Measurements from ENCODE around the gene KIAA1217. TPM values are rescaled to one million over a fixed set of nuclear protein-coding genes. Genes with fewer than 3 reads are reported as not detected.

Gene KIAA1217
- total RNA-seq, 1 experiment from 2014 or later, result 7.8 TPM

GRCh38 chr10:24346877-24347519 lies 138.1 kb downstream of the KIAA1217 start:
- no TSS peak for BruUV-seq (replicated peaks)
- Histone ChIP-seq H3K36me3 (ENCODE audit: control insufficient read depth in 1 of 2, insufficient read depth in 2 of 2, low read length in 2 of 2) (no peaks in the 10 kb centered on the region), H4K20me1 (ENCODE audit: insufficient read depth) (no peaks in the 10 kb centered on the region), H3K27me3 (ENCODE audit: insufficient read depth, low read length) (peaks cover 21% of the 10 kb centered on the region), H3K4me3 (replicated peaks in 1 of 2; ENCODE audit: low read depth in 1 of 2, low read length in 2 of 2) (no peak overlapping the region), H3K9me3 (ENCODE audit: control insufficient read depth in 1 of 2, insufficient read depth in 1 of 2, low read depth in 1 of 2, low read length in 2 of 2) (no peaks in the 10 kb centered on the region), H3K9me2 (ENCODE audit: insufficient read depth) (no peaks in the 10 kb centered on the region), H3K79me2 (ENCODE audit: insufficient read depth, low read length) (no peaks in the 10 kb centered on the region), H3K27ac (ENCODE audit: low read depth, low read length) (no peak overlapping the region), H2AFZ (ENCODE audit: low read depth, low read length, poor library complexity, severe bottlenecking) (no peak overlapping the region), H3K4me1 (ENCODE audit: control insufficient read depth in 1 of 2, insufficient read depth in 2 of 2, low read length in 2 of 2) (no peaks in the 10 kb centered on the region), H3K4me2 (ENCODE audit: low read length) (no peak overlapping the region), H3K9ac (ENCODE audit: low read length) (no peak overlapping the region)
- intact Hi-C loops (cut with micrococcal nuclease), result no loop called here
- RAD21 ChIA-PET (ENCODE audit: low non-redundant PET in 1 of 2, low total read pairs in 2 of 2, uncharacterized antibody in 2 of 2, unreplicated experiment in 2 of 2), result no interaction called here
- POLR2A ChIA-PET, result no interaction called here
- CTCF ChIA-PET, result no interaction called here
- TF ChIP-seq EZH2phosphoT487 (IDR thresholded peaks at IDR 0.05; ENCODE audit: borderline replicate concordance) (no peak), YY1 (IDR thresholded peaks at IDR 0.05; ENCODE audit: extremely low read depth, insufficient replicate concordance, low read depth, low read length) (no peak), ELF1 (IDR thresholded peaks at IDR 0.05; ENCODE audit: borderline replicate concordance, low read depth) (no peak), POLR2A (IDR thresholded peaks at IDR 0.05; ENCODE audit: borderline replicate concordance, extremely low read depth, insufficient read depth, insufficient read length) (no peak), ZNF274 (IDR thresholded peaks at IDR 0.05; ENCODE audit: low read depth, low read length) (no peak), TCF7L2 (IDR thresholded peaks at IDR 0.05; ENCODE audit: borderline replicate concordance, extremely low read depth, insufficient read depth, insufficient read length) (no peak), SIN3A (IDR thresholded peaks at IDR 0.05; ENCODE audit: low read depth) (no peak), EZH2 (IDR thresholded peaks at IDR 0.05) (no peak), REST (IDR thresholded peaks at IDR 0.05; ENCODE audit: low read depth) (no peak), FOSL1 (IDR thresholded peaks at IDR 0.05; ENCODE audit: low read depth) (no peak), CEBPB (IDR thresholded peaks at IDR 0.05; ENCODE audit: low read depth) (no peak), SRF (IDR thresholded peaks at IDR 0.05; ENCODE audit: low read depth) (no peak), MAX (IDR thresholded peaks at IDR 0.05) (no peak), JUND (IDR thresholded peaks at IDR 0.05) (no peak), POLR2AphosphoS5 (IDR thresholded peaks at IDR 0.05; ENCODE audit: low read depth, low read length) (no peak)
- TF ChIP-seq, protein P1, sequence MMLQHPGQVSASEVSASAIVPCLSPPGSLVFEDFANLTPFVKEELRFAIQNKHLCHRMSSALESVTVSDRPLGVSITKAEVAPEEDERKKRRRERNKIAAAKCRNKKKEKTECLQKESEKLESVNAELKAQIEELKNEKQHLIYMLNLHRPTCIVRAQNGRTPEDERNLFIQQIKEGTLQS (IDR thresholded peaks at IDR 0.05), result no peak
- TF ChIP-seq, protein P2, sequence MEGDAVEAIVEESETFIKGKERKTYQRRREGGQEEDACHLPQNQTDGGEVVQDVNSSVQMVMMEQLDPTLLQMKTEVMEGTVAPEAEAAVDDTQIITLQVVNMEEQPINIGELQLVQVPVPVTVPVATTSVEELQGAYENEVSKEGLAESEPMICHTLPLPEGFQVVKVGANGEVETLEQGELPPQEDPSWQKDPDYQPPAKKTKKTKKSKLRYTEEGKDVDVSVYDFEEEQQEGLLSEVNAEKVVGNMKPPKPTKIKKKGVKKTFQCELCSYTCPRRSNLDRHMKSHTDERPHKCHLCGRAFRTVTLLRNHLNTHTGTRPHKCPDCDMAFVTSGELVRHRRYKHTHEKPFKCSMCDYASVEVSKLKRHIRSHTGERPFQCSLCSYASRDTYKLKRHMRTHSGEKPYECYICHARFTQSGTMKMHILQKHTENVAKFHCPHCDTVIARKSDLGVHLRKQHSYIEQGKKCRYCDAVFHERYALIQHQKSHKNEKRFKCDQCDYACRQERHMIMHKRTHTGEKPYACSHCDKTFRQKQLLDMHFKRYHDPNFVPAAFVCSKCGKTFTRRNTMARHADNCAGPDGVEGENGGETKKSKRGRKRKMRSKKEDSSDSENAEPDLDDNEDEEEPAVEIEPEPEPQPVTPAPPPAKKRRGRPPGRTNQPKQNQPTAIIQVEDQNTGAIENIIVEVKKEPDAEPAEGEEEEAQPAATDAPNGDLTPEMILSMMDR (IDR thresholded peaks at IDR 0.05 in 2 of 3, conservative IDR thresholded peaks at IDR 0.05 in 1 of 3; ENCODE audit: borderline replicate concordance in 1 of 3, insufficient read depth in 1 of 3, low read depth in 2 of 3, low read length in 2 of 3), result no peak
- TF ChIP-seq, protein P3, sequence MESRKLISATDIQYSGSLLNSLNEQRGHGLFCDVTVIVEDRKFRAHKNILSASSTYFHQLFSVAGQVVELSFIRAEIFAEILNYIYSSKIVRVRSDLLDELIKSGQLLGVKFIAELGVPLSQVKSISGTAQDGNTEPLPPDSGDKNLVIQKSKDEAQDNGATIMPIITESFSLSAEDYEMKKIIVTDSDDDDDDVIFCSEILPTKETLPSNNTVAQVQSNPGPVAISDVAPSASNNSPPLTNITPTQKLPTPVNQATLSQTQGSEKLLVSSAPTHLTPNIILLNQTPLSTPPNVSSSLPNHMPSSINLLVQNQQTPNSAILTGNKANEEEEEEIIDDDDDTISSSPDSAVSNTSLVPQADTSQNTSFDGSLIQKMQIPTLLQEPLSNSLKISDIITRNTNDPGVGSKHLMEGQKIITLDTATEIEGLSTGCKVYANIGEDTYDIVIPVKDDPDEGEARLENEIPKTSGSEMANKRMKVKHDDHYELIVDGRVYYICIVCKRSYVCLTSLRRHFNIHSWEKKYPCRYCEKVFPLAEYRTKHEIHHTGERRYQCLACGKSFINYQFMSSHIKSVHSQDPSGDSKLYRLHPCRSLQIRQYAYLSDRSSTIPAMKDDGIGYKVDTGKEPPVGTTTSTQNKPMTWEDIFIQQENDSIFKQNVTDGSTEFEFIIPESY (IDR thresholded peaks at IDR 0.05; ENCODE audit: extremely low read depth, insufficient replicate concordance, low read length), result no peak
- ATAC-seq, result no peak
- DNase-seq (ENCODE audit: low read depth, low spot score), result no peak
